Measurements from ENCODE around the gene EIF3A. TPM values are rescaled to one million over a fixed set of nuclear protein-coding genes. Genes with fewer than 3 reads are reported as not detected.

EIF3A gene
- total RNA-seq, 2 experiments from 2014 or later: 127 to 131 TPM

DNA sequence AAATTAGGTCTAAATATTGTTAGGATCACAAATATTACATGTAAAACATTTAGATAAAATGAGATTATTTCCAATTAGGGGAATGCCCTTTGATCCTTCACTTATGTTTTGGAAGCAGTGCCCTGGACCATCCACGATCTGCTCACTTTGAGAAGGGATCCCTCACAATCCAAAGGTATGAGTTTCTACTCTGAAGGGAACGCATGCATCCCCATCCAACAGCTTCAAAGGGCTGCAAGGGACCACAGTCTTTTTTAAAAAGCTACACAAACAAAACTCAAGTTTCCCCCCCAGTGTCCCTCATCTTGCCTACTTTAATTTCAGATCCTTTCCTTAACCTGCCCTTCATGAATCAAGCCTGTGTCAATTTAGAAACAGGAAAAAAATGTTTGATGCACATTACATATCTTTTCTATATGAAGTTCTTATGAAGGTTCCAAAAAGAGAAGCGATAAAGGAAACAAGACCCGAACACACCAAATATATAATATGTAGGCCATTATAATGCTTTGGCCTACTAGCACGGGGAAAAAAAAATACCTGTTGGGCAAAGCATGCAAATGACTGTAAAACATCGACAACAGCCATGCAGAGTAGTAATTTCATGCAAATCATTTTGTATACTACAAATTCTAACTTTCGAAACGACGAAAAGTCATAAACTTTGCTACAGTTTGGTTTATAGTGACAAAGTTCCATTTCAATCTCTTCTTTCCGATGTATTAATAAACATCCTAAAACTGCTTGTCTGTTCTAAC, 2.0 kb downstream of the EIF3A start:
- DNase-seq: no peak
- peaks cover 33% of the 10 kb centered on the region for H3K4me1 Mint-ChIP-seq (ENCODE audit: low read depth)
- TF ChIP-seq, protein P1, sequence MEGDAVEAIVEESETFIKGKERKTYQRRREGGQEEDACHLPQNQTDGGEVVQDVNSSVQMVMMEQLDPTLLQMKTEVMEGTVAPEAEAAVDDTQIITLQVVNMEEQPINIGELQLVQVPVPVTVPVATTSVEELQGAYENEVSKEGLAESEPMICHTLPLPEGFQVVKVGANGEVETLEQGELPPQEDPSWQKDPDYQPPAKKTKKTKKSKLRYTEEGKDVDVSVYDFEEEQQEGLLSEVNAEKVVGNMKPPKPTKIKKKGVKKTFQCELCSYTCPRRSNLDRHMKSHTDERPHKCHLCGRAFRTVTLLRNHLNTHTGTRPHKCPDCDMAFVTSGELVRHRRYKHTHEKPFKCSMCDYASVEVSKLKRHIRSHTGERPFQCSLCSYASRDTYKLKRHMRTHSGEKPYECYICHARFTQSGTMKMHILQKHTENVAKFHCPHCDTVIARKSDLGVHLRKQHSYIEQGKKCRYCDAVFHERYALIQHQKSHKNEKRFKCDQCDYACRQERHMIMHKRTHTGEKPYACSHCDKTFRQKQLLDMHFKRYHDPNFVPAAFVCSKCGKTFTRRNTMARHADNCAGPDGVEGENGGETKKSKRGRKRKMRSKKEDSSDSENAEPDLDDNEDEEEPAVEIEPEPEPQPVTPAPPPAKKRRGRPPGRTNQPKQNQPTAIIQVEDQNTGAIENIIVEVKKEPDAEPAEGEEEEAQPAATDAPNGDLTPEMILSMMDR (IDR thresholded peaks at IDR 0.05): no peak
- peak overlapping the region; percentile 87 for H3K4me3 Mint-ChIP-seq
- H3K36me3 Mint-ChIP-seq (ENCODE audit: low read depth): peaks cover 52% of the 10 kb centered on the region
- ChIA-PET CTCF (no interaction called here), POLR2A (interaction anchor here (0.7 to 3.6 kb wide), 7 partner anchors 9 to 68 kb away, joined by 3 to 20 read pairs (median 3); no protein-coding TSS in a partner anchor)
- intact Hi-C loops (cut with micrococcal nuclease): no loop called here
- ATAC-seq: no peak
- H3K9me3 Mint-ChIP-seq: no peaks in the 10 kb centered on the region
- H3K27me3 Mint-ChIP-seq: no peaks in the 10 kb centered on the region
- H3K27ac Mint-ChIP-seq: peak overlapping the region; percentile 95

DNA sequence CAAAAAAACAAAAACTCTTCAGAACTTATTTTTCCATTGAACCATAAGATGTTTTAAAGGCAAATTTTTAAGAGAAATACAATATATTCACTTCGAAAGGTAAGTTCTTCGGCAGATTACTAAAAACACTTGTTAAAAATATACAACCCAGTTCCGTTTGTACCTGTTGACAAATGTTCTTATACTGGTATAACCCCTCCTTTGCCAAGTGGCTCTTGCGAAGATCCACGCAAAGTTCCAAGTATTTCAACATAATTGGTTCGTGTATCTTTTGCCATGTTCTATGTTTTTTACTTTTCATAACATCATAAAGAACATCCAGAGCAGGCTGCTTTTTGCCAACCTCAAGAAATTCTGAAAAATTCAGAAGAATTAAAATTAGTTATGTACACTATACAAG, 7.0 kb downstream of the EIF3A start:
- Mint-ChIP-seq H3K36me3 (ENCODE audit: low read depth) (peaks cover 69% of the 10 kb centered on the region), H3K4me1 (ENCODE audit: low read depth) (peaks cover 38% of the 10 kb centered on the region), H3K27ac (peak overlapping the region; percentile 56), H3K27me3 (no peaks in the 10 kb centered on the region), H3K4me3 (no peak overlapping the region), H3K9me3 (no peaks in the 10 kb centered on the region)
- intact Hi-C loops (cut with micrococcal nuclease): no loop called here
- ATAC-seq (no peak), DNase-seq (no peak)
- POLR2A ChIA-PET: interaction anchor here (0.7 to 1.5 kb wide), 2 partner anchors 8 to 30 kb away, joined by 3 to 4 read pairs; no protein-coding TSS in a partner anchor
- TF ChIP-seq, protein P1 (IDR thresholded peaks at IDR 0.05): no peak
- CTCF ChIA-PET: interaction anchor here (1.1 kb wide), 1 partner anchor 23 kb away, joined by 3 read pairs; no protein-coding TSS in a partner anchor

DNA sequence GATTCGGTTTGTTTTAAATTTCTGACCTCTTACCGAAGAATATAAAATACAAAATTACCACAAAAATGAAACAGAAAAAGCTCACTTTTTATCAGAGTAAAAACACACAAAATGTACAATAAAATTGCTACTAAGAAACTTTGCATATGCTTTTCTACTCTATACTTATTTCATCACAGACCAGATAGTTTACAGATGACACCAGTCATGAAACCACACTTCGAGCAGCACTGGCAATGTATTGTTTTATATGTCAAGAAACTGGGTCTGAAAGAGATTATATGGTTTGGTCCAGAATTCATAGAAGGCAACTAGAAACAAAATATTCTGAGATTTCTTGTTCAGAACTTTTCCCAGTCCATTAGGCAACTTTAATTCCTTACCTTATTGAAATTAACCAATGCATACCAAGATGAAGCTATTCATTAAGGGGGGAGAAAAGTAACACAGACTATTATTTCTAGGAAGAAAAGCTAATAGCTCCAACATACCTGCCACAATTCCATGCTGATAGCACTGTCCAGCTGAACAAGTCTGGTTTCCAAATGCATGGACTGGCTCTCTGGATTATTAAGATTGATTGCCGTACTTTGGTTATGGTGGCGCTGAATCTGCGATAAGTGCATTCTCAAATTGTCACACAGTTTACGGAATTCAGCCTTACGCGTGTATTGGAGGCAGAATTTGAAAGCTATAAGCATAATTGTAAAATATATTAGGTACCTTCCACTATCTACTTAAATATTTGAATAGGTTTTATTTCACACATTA, 10.0 kb downstream of the EIF3A start:
- no peaks in the 10 kb centered on the region for H3K9me3 Mint-ChIP-seq
- H3K36me3 Mint-ChIP-seq (ENCODE audit: low read depth): peaks cover 66% of the 10 kb centered on the region
- H3K27ac Mint-ChIP-seq: peak overlapping the region; percentile 70
- TF ChIP-seq, protein P1 (IDR thresholded peaks at IDR 0.05): no peak
- DNase-seq: no peak
- intact Hi-C loops (cut with micrococcal nuclease): no loop called here
- no peak overlapping the region for H3K4me3 Mint-ChIP-seq
- ChIA-PET POLR2A (interaction anchor here (0.8 to 2.0 kb wide), 6 partner anchors 12 to 350 kb away, joined by 3 to 10 read pairs (median 4); no protein-coding TSS in a partner anchor), CTCF (no interaction called here)
- peaks cover 24% of the 10 kb centered on the region for H3K4me1 Mint-ChIP-seq (ENCODE audit: low read depth)
- no peak for ATAC-seq
- no peaks in the 10 kb centered on the region for H3K27me3 Mint-ChIP-seq

DNA sequence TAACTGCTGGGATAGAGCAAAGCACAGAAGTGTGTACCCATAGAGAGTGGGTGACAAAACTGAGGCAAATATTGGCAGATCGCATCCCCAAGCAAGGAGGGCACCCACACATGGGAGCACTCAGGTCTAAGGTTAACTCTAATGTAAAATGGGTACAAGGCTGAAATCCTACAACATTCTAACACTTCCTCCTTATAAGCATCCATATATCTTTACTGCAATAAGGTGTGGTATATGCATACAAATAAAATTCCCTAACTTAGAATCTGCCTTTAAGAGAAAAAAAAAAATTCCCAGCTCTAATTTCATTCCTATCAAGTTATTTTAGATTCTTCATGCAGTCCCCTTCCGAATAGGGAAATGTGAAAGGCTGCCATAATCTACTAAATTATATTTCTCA, 18.7 kb downstream of the EIF3A start:
- Mint-ChIP-seq H3K36me3 (ENCODE audit: low read depth) (peaks cover 72% of the 10 kb centered on the region), H3K27ac (no peak overlapping the region), H3K9me3 (no peaks in the 10 kb centered on the region), H3K27me3 (no peaks in the 10 kb centered on the region), H3K4me1 (ENCODE audit: low read depth) (peaks cover 24% of the 10 kb centered on the region), H3K4me3 (no peak overlapping the region)
- POLR2A ChIA-PET: interaction anchor here (0.7 to 0.9 kb wide), 2 partner anchors 11 to 278 kb away, joined by 3 read pairs; no protein-coding TSS in a partner anchor
- ATAC-seq (no peak), DNase-seq (no peak)
- TF ChIP-seq, protein P1 (IDR thresholded peaks at IDR 0.05): no peak
- intact Hi-C loops (cut with micrococcal nuclease): no loop called here
- CTCF ChIA-PET: interaction anchor here (0.7 kb wide), 1 partner anchor 14 kb away, joined by 3 read pairs; no protein-coding TSS in a partner anchor
